Nephron (organoid): Measurements from ENCODE around the gene THSD8.

Experiments used
- H3K27ac Mint-ChIP-seq, 3 experiments: 2 replicates each; pipeline ENCODE4 v1.8.0; 2020; ENCODE audit warnings: mixed read lengths in 3 of 3, mild to moderate bottlenecking in 2 of 3, moderate library complexity in 1 of 3
- H3K27me3 Mint-ChIP-seq: 2 replicates; pipeline ENCODE4 v1.8.0; 2021; ENCODE audit warnings: low read depth, mild to moderate bottlenecking, moderate library complexity, mixed read lengths
- H3K36me3 Mint-ChIP-seq: 2 replicates; pipeline ENCODE4 v1.8.0; 2020; ENCODE audit warnings: low read depth, mixed read lengths
- H3K4me1 Mint-ChIP-seq: 2 replicates; pipeline ENCODE4 v1.8.0; 2020; ENCODE audit warnings: mixed read lengths
- H3K4me3 Mint-ChIP-seq, 3 experiments: 2 replicates each; pipeline ENCODE4 v1.8.0; 2020; ENCODE audit warnings: mild to moderate bottlenecking in 3 of 3, mixed read lengths in 3 of 3, moderate library complexity in 2 of 3
- H3K9me3 Mint-ChIP-seq: 2 replicates; pipeline ENCODE4 v1.8.0; 2020; ENCODE audit warnings: mixed read lengths
- CTCF ChIP-seq, 3 experiments: fragments of 200-600 bp; sonication (generic); IDR thresholded peaks; one replicate each; pipeline ENCODE4 v1.5.0; 2021; ENCODE audit warnings: antibody characterized with exemption in 3 of 3; ENCODE audit not compliant: unreplicated experiment in 3 of 3

THSD8 gene

GRCh38 chr19:12789098-12789903, 12.6 kb upstream of the THSD8 start:
- H3K4me1 Mint-ChIP-seq: peaks cover 29% of the 10 kb centered on the region
- peak overlapping the region; percentile 99 to 100 (median 99) for H3K27ac Mint-ChIP-seq
- no peaks in the 10 kb centered on the region for H3K9me3 Mint-ChIP-seq
- no peaks in the 10 kb centered on the region for H3K27me3 Mint-ChIP-seq
- H3K36me3 Mint-ChIP-seq: no peaks in the 10 kb centered on the region
- TF ChIP-seq CTCF (IDR thresholded peaks at IDR 0.05; ENCODE audit: unreplicated experiment in 3 of 3): no peak
- H3K4me3 Mint-ChIP-seq: peak overlapping the region; percentile 86 to 94 (median 88)

- H3K36me3 Mint-ChIP-seq: no peaks in the 10 kb centered on the region
- TF ChIP-seq CTCF (IDR thresholded peaks at IDR 0.05; ENCODE audit: unreplicated experiment in 3 of 3): no peak
- no peaks in the 10 kb centered on the region for H3K27me3 Mint-ChIP-seq
- H3K4me3 Mint-ChIP-seq: peak overlapping the region; percentile 94 to 98 (median 96)
- peaks cover 31% of the 10 kb centered on the region for H3K4me1 Mint-ChIP-seq
- H3K9me3 Mint-ChIP-seq: no peaks in the 10 kb centered on the region
- peak overlapping the region; percentile 85 to 94 (median 88) for H3K27ac Mint-ChIP-seq
Measured at GRCh38 chr19:12789904-12790619, 11.8 kb upstream of the THSD8 start.

GRCh38 chr19:12790628-12791344, 11.1 kb upstream of the THSD8 start:
- Mint-ChIP-seq H3K27me3 (no peaks in the 10 kb centered on the region), H3K4me1 (peaks cover 33% of the 10 kb centered on the region), H3K9me3 (no peaks in the 10 kb centered on the region), H3K27ac (peak overlapping the region; percentile 85 to 94 (median 88)), H3K4me3 (peak overlapping the region; percentile 94 to 98 (median 96)), H3K36me3 (no peaks in the 10 kb centered on the region)
- no peak for TF ChIP-seq CTCF (IDR thresholded peaks at IDR 0.05; ENCODE audit: unreplicated experiment in 3 of 3)

- Mint-ChIP-seq H3K4me1 (peaks cover 40% of the 10 kb centered on the region), H3K27me3 (no peaks in the 10 kb centered on the region), H3K36me3 (peaks cover 3% of the 10 kb centered on the region), H3K4me3 (peak within 1 kb of the TSS; percentile 94 to 98 (median 96)), H3K9me3 (no peaks in the 10 kb centered on the region), H3K27ac (peak within 1 kb of the TSS; percentile 85 to 94 (median 88))
- no peak for TF ChIP-seq CTCF (IDR thresholded peaks at IDR 0.05; ENCODE audit: unreplicated experiment in 3 of 3)
Measured at GRCh38 chr19:12791345-12792050, 10.4 kb upstream of the THSD8 start, which contains the start of gene JUNB. Gene JUNB (plus strand): TSS chr19:12791486. CDS start chr19:12791772, 286 bp downstream.

- peaks cover 9% of the 10 kb centered on the region for H3K36me3 Mint-ChIP-seq
- peaks cover 41% of the 10 kb centered on the region for H3K4me1 Mint-ChIP-seq
- H3K27ac Mint-ChIP-seq: peak overlapping the region; percentile 88 to 94 (median 93)
- no peaks in the 10 kb centered on the region for H3K9me3 Mint-ChIP-seq
- peak overlapping the region; percentile 94 to 98 (median 96) for H3K4me3 Mint-ChIP-seq
- TF ChIP-seq CTCF (IDR thresholded peaks at IDR 0.05; ENCODE audit: unreplicated experiment in 3 of 3): no peak
- H3K27me3 Mint-ChIP-seq: no peaks in the 10 kb centered on the region
Measured at GRCh38 chr19:12792051-12792852, 9.6 kb upstream of the THSD8 start.
